WI38 (cell line): ENCODE data around the gene TMEM139.

Source experiments
- H3K4me3 ChIP-seq: 2 replicates; pipeline ENCODE4 v1.5.1; 2011; ENCODE audit warnings: low read depth, mild to moderate bottlenecking, control low read depth, low read length
- CTCF ChIP-seq: IDR thresholded peaks from 2 replicates; pipeline ENCODE4 v1.5.1; 2012; ENCODE audit warnings: low read depth, mild to moderate bottlenecking, control low read depth, low read length

Gene TMEM139

GRCh38 chr7:143288836-143289235, 4.1 kb downstream of the TMEM139 start:
- TF ChIP-seq CTCF = no peak
- peak overlapping the region; percentile 90 for H3K4me3 ChIP-seq

DNA sequence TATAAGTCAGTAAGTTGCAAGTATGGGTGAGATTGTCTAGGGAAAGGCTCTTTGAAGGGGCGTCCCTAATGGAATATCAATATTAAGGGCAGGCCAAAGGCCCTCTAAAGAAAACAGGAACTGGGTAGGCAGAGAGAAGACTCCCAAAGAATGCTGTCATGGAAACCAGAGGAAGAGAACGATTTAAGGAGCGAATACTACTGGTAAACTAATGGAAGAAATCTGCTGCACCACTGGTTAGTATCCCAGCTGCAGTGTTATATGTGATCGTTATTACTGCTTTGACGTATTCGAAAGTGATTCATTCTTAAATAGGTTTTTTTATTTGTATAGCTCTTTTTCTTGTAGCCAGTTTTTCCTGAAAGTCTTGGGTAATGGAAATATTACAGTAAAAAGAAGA, 4.7 kb downstream of the TMEM139 start:
- no peak for TF ChIP-seq CTCF
- H3K4me3 ChIP-seq = peak overlapping the region; percentile 90

DNA sequence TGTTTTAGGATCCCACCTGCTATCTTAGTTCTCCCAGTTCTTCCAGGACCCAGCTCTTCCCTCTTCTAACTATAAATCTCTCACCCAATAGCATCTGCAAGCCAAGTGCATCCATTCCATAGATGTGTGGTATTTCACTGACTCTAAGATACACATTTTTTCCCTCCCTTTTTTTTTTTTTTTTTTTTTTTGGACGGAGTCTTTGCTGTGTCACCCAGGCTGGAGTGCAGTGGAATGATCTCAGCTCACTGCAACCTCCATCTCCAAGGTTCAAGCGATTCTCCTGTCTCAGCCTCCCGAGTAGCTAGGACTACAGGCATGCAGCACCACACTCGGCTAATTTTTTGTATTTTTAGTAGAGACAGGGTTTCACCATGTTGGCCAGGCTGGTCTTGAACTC, 5.1 kb downstream of the TMEM139 start:
- peak overlapping the region; percentile 90; the same call in 1 of the 2 replicates for H3K4me3 ChIP-seq

DNA sequence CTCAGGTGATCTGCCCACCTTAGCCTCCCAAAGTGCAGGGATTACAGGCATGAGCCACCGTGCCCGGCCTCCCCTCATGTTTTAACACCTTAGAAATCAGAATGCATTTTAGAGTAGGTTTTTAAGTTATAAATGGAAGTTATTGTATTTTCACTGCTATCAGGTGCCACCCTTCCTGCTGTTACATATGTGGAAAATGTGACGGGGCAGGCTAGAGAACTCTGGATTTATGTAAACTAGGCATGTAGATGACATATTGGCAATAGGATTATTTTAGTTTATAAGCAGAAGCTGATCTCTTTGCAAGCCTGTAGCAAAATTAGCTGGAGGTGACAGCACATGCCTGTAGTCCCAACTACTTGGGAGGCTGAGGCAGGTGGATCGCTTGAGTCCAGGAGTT, 5.5 kb downstream of the TMEM139 start:
- TF ChIP-seq CTCF = no peak
- H3K4me3 ChIP-seq = no peak overlapping the region

DNA sequence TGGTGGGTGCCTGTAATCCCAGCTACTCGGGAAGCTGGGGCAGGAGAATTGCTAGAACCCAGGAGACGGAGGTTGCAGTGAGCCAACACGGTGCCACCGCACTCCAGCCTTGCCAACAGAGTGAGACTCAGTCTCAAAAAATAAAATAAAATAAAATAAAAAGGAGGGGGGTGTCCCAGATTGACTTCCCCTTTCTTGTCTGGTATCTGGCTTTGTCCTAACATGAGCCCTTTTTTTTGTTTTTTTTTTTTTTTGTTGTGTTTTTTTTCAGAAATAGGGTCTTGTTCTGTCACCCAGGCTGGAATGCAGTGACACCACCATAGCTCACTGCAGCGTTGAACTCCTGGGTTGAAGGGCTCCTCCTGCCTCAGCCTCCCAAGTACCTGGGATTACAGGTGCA, 8.1 kb downstream of the TMEM139 start:
- no peak overlapping the region for H3K4me3 ChIP-seq
- TF ChIP-seq CTCF = no peak

DNA sequence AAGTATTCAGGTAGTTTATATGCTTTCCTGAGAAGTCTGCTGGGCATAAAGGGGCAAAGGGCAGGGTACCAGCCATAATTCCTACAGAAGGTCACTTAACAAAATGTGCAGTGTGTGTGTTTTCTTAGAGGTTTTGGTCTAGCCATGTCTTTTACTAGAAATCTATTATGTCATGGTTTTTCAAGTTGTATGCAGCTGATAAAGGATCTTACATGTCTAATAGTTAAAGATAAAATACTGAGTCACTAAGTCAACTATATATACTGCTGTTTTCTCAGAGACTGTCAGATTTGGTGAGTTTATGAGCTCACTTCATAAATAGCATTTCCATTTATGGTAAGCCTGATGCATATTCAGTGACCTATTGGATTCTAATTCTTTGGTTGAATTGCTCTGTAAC, 11.1 kb downstream of the TMEM139 start:
- no peak overlapping the region for H3K4me3 ChIP-seq
- TF ChIP-seq CTCF = no peak

DNA sequence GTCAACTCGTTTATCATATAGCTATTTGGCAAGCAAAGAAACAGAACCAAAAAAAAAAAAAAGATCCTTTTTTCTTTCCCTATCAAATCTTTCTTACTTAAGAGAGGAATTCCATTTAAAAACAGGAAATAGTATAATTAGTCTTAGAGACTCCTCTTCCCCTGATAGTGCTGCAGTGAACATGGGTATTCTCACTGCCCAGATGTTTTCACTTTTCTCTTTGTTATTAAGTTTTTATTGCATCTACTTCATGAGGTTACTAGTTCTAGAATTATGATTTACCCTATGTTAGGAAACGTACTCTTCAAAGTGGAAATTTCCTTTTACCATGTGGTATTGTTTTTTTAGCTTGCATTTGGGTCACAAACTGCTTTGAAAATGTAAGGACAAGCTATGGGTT, 11.9 kb downstream of the TMEM139 start:
- TF ChIP-seq CTCF = no peak
- no peak overlapping the region for H3K4me3 ChIP-seq

- no peak overlapping the region for H3K4me3 ChIP-seq
- TF ChIP-seq CTCF = no peak
Observed at GRCh38 chr7:143299346-143299745, 14.6 kb downstream of the TMEM139 start.
